Stimulated activated CD4-positive, alpha-beta T cell treated with anti-CD3 and anti-CD28 coated beads, TNF-alpha, amount 100 ng/mL, for 1 hour (primary cell): ENCODE results near the gene PARD3.
"Not testable (repeated sequence)": the region's sequence is repeated elsewhere in the genome, so short reads cannot be mapped to it uniquely, and the experiment has no call there.

Source experiments
- DNase-seq, 3 donors: peaks; one replicate each; pipeline ENCODE4 v3.0.0-alpha.2; 2020; ENCODE audit warnings: low read depth in 3 of 3, low spot score in 1 of 3

The PARD3 gene

DNA sequence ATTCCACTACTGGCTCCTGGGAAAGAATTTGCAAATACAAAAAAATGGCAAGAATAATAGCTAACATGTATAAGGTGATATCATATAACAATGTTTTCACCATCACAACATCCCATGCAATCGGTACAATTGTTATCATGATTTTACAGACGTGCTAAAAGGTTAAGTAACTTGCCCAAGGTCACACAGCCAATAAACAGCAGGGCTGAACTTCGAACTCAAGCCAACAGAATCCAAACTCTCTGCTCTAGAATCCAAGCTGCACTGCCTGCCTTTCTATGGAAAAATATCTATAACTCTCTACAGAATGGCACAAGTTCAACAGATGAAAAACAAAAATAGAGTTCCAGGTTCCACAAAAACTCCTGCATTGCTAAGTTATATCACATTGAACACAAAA is 160.9 kb downstream of the PARD3 start:
- no peak for DNase-seq

DNA sequence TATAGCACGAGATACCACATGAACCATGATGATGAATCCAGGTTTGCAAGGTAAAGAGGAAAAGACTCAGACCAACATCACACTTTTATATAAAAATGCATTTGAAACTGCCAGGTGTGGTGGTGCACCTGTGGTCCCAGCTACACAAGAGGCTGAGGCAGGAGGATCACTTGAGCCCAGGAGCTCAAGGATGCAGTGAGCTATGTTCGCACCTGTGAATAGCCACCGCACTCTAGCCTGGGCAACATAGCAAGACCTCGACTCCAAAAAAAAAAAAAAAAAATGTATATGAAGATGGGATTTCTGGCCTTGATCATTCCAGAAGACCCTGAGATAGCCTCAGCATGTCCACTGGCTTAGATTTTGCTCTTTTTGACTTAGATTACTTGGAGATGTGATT is 161.6 kb downstream of the PARD3 start:
- no peak for DNase-seq

DNA sequence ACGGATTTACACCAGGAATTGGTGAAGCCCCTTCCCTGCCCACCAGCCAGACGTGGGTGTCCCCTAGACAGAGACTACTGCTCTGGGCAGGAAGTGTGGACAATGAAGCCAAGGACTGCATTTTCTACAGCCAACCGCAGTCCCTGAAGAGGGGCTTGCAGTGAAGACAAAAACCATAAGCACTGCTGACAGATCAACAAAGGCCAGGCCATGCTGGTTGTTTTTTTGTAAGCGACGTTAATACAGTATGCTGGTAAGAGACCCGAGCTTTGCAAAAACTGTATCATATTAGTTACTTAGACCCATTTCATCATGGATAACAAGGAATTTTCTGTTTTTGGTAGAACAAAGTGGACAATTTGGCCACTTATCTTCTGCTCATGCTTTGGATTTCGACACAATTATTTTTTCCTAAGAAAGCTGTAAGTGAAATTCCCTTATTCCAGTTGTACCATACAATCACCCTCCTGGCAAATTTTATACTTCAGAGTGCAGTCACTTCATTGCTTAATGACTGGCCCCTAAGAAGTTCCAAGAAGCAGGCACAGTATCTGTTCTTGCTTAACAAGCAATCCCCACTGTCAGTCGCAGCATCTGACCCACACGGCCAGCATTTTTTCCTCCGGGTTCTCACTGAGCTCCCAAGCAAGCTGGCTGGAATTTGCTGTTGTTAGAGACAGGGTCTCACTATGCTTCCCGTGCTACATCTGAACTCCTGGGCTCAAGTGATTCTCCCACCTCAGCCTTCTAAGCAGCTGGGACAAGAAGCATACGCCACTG is 163.5 kb downstream of the PARD3 start:
- no peak for DNase-seq

DNA sequence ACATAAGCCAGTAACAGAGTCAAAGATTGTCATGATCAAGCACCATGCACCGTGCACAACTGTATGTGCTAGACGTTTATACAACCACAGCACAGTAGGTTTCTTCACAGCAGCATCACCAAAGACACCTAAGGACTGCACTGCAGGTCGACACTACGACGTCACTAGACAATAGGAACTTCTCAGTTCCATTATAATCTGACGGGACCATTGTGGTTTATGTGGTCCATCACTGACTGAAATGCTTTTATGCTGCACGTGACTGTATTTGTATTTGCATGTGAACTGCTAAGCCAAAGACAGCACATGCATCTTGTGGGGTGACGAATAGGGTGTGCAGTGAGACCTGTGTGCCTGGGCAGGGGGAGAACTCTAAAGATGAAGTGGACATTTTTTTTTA is 164.9 kb downstream of the PARD3 start:
- DNase-seq: no peak

DNA sequence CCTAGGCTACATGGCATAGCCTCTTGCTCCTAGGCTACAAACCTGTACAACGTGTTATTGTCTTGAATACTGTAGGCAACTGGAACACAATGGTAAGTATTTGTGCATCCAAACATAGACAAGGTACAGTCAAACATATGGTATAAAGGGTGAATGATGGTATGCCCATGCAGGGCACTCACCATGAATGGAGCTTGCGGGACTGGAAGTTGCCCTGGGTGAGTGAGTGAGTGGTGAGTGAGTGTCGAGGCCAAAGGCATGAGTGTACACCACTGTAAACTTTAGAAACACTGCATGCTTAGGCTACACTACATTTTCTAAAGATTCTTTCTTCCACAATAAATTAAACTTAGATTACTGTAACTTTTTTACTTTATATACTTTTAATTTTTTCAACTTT is 165.7 kb downstream of the PARD3 start:
- DNase-seq: no peak

DNA sequence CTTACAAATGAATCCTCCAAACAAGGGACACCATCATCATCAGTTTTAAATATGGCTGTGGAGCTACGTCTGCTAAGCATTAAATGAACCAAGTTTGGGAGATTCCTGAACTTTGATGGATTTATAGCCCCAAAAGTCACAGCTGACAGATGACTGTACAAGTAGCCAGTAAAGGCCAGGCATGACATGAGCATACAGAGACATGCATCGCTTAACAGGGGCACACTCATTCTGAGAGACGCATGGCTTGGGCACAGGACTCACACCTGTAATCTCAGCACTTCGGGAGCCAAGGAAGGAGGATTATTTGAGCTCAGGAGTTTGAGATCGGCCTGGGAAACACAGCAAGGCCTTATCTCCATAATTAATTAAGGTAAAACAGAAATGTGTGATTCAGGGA is 166.2 kb downstream of the PARD3 start:
- DNase-seq: no peak

DNA sequence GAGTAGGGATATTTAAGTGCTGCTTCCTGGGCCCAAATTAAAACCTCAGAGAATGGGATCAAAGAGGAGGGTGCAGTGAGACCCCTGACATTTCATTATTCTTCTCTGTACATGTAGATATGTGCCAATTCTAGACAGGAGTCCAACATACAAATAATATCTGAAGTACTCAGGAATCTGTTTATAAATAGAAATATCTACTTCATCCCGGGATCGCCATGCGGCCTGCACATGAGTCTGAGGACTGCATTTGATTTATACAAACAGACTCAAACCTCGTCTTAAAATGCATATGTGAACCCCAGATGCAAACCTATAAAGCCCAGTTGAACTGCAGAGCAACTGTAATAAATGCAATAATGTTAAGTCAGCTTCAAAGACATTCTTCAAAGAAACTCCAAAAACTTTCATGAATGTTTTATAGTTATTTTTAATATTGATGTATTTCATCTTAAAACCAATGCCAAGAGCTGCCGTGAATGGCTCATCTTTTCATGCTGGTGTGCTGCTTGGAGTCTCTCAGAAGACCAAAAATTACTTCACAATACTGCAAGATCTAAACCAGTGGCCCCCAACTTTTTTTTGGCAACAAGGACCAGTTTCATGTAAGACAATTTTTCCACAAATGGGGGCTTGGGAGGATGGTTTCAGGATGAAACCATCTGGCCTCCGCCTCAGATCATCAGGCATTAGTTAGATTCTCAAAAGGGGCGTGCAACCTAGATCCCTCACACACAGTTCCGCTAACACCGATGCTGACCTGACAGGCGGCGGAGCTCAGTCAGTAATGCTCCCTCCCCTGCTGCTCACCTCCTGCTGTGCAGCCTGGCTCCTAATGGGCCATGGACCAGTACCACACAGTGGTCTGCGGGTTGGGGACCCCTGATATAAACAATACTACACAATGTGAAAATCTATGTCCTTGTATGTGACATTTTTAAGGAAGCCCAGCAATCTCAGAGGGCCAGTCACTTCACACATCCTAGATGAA is 166.9 kb downstream of the PARD3 start:
- DNase-seq: no peak

DNA sequence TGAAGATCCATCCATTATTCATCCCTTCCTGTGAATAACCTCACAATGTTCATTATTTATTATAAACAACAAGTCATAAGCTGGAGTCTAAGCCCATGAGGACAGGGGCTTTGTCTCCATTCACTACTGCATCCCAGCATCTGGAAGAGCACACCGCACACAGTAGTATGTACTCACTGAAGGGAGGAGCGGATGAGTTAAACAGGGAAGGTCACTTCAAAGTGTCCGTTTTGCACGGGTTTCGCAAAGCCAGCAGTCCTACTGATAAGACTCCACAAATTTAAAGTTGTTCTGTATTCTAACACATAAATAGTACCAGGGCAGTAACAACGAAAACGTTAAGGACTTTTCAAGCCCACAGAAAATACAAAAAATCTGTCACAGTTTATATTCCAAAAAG is 167.9 kb downstream of the PARD3 start:
- DNase-seq: no peak

DNA sequence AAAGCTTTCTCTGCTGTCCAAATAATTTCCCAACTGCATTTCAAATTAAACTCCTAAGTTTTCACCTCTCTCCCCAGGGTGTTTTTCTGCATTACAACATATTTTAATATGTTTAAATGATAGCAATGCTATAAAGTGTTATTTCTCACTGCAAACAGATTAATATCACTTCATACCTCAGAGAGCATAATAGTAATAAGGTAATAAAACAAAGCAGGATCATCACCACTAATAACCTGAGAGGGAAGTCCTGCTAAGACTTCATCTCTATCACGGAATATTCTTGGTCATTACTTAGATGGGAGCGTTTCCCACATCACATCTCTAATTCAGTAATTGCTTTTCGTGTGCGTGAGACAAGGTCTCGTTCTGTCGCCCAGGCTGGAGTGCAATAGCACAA is 168.8 kb downstream of the PARD3 start:
- DNase-seq: no peak

DNA sequence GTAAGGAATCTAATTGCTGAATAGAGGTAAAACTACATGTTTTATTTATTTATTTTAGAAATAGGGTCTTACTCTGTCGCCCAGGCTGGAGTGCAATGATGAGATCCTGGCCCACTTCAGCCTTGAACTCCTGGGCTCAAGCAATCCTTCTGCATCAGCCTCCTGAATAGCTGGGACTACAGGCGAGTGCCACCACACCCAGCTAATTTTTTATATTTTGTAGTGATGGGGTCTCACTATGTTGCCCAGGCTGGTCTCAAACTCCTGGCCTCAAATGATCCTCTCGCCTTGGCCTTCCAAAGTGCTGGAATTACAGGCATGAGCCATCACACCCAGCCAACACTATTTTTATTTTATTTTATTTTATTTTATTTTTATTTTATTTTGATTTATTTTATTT is 170.3 kb downstream of the PARD3 start:
- DNase-seq: not testable (repeated sequence)

DNA sequence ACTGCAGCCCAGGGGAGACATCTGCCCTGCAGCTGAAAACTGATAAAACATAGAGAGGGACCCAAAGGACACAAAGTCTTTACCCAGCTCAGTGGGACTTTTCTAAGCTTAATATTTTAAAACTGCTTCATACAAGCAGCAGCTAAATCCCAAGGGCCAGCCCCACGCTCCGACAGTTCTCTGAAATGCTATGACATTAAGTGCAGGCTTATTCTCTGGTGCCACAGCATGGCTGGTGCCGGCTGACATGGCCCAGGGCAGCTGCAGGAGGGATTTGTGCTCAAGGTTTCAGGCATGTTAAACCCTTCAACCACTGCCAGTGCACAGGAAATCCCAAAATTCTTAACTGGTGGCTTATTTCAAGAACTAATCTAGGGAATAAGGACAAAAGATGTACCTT is 170.9 kb downstream of the PARD3 start:
- no peak for DNase-seq

DNA sequence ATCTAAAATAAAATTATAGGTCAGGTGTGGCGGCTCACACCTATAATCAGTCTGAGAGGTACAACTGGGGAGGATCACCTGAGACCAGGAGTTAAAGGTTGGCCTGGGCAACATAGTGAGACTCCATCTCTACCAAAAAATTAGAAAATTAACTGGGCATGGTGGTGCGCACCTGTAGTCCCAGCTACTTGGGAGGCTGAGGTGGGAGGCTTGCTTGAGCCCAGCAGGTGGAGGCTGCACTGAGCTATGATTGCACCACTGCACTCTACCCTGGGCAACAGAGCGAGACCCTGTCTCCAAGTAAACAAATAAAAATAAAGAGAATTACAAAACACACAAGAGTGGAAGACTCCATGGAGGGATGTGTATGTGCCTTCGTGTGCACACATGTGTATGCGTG is 171.5 kb downstream of the PARD3 start:
- no peak for DNase-seq

DNA sequence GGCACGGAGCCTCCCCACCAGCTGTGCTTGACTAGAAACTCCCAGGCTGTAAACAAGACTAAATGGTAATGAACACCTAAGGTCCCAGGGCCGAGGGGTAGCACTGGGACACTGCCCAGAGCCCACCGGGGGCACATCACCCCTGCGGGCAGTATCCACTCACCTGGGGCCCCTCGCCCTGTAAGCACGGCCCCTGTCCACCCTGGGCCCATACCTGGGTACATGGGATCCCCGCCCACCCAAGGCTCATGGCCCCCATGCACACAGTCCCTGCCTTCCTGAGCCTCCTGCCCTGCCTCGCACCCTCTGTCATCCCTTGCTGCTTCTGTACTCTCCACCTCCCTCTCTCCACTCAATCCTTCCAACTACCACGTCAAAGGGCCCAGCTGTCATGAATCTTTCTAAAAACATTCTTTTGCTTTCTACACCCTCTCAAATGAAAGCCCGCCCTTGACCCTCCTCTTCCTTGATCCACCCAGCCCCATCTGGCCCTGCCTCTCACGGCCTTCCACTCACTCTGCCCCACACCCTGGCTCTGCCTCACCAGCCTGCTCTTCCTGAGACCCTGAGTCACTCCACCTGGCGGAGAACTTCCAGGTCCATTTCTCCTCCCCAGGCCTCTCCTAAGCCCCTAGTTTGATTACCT is 173.1 kb downstream of the PARD3 start:
- no peak for DNase-seq

DNA sequence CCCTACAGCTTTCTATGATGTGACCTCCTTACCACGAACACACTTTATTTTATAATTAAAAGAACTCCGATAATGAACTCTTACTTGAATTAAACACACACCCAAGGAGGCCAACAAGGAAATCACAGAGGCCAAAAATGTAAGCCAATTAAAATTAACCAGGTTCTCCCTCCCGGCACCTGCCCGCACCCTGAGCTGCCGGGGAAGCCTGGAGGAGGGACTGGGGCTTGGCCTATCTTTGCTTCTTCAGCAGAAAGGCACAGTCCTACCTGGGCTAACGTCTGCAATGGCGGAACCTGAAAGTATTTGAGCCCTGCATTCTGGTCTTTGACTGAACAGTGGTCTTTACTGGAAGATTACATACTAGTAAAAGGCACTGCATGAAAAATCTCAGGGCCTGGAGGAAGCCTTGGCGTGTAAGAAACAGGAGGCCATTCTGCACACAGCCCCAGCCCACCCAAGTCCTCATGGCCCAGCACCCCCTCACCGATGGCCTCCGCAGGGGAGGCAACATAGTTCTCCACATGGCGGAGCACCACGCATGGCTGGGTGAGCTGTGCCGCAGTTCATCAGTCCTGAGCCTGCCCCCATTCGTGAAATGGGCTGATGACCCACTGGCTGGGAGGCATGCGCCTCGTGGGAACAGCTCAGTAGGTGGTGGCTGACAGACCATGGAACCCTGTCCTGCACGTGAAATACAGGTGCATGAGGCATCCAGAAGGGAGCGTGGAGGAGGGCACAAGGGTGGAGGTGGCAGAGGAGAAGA is 173.8 kb downstream of the PARD3 start:
- no peak for DNase-seq

DNA sequence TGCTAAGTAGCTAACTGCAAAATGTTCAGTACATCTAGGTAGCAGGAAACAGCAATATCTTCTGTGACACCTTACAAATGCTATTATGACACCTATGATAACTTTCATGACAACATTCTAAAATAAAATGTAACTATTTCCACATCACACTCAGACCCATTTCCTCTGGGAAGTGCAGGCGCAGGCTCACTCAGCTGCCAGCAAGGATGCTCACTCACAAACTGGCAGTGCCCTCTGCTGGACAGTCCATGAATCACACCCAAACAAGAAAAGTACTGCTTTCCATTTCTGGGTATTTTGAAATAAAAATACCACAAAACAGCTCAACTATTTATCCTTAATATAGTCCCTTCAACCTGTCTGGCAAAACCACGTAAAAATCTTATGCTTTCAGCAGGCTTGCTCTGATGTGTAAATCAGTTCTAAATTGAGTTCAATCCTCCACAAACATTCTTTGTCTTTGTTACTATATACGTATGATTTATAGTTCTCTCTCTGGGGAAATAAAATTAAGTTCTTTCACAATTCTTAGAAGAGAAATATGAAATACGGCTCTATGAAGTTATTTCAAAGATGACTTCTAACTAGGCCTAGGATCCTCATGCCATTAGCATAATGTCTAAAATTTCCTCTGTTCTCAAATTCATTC is 176.6 kb downstream of the PARD3 start:
- peak; percentile 23 to 45 (median 34) for DNase-seq

DNA sequence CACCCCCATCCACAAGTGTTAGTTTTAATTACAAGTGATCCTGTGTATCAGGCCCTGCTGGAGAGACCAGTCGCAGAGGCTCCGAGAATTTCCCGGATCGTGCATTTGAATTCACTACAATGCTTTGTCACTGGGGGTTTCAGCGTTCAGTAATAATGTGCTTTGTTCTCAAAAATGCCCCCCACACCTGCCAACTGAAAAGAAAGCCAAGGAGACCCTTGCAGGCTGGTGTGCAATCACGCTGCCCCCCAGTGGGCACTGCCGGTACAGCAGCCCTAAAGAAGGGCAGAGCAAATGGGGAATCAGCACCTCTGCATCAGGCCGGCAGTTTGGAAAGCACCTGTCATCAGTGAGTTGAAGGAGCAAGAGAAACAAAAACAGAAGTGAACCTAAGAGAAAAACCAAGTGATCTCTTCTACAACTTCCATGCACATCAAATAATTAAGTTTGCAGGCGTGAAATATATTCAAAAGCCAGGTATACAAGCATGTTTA is 177.6 kb downstream of the PARD3 start:
- peak in 2 of 3 donors; percentile 31 to 65 for DNase-seq

DNA sequence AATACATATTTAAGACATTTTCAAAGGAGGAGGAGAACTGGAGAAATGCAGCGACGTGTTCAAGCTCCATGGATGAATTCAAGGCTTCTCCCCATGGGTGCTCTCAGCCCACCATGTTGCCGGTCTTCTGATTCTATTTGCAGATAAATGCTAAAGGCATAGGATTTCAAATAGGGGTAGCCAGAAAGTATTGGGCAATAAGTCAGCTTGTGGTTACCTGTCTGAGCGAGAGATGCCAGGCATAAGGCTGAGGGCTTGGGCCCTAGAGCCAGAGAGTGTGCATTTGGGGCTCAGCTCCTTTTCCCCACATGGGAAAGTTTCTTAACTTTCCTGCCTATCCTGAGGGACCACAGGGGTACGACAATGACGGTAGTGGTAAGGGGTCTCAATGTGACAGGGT is 180.0 kb downstream of the PARD3 start:
- no peak for DNase-seq

DNA sequence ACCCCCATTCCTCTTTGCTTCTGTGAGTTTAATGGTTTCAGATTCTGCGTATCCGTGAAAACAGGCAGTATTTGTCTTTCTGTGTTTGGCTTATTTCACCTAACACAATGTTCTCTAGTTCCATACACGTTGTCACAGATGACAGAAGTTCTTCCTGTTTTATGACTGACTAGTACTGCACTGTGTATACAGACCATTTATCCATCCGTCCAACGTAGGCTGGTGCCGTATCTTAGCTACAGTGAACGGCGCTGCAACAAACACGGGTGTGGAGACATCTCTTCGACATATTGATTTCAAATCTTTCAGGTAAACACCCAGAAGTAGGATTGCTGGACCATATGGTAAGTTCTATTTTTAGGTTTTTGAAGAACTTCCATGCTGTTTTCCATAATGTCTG is 181.7 kb downstream of the PARD3 start:
- no peak for DNase-seq

DNA sequence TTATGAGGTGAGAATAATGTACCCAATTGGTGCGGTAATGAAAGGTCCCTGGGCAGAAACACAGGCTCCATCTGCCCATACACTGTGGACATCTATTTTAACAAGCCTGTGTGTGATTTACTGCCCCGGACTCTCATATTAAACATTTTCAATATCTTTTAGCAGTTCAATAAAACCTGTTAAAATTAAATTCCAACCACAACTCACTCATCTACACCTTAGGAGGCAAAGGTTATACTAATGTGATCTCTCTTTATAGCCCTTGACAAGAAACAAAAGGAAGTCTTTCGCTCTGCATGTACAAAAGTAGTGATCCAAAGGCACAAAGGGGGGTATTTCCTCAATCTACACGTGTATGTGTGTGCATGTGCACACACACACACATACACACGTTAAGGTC is 186.0 kb downstream of the PARD3 start:
- DNase-seq: no peak

DNA sequence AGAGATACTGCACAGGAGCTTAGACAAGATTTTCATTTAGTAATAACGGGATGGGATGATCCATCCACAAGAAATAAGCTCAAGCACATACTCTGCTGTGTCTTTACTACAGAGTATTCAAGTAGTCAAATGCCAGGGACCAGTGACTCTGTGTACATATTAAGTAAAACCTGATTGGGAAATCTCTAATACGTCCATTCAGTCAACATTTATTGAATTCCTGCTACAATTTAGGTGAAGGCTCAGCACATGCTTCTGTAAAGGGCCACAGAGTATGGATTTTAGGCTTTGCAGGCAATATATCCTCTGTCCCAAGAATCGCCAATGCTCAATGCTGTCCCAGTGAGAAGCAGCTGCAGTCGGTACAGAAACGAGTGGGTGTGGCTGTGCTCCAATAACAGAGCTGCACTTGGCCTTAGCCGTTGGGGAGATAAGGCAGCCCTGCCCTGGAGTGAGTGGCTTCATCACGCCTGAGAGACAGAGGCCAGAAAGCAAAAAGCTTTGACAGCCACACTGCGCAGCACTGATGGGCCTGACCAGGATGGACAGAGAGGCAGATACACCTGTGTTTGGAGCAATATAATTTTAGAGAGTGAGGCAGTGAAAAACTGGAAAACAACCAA is 186.8 kb downstream of the PARD3 start:
- no peak for DNase-seq
